GM12865 (cell line): Measurements from ENCODE around the gene ARL1.
"Not testable (repeated sequence)": the region's sequence is repeated elsewhere in the genome, so short reads cannot be mapped to it uniquely, and the experiment has no call there.

Source experiments
- DNase-seq: peaks from one replicate; pipeline ENCODE4 v3.0.0; 2010; ENCODE audit warnings: low read depth
- H3K4me3 ChIP-seq: 2 replicates; pipeline ENCODE4 v1.5.1; 2011; ENCODE audit warnings: mild to moderate bottlenecking, low read depth, low read length, control low read depth
- TF ChIP-seq, protein P1 (sequence below): IDR thresholded peaks from 2 replicates; pipeline ENCODE4 v1.5.1; 2011; ENCODE audit warnings: low read length, control low read depth, low read depth, inconsistent platforms; ENCODE audit not compliant: insufficient read depth; ENCODE audit errors: missing control alignments

ARL1 gene

DNA sequence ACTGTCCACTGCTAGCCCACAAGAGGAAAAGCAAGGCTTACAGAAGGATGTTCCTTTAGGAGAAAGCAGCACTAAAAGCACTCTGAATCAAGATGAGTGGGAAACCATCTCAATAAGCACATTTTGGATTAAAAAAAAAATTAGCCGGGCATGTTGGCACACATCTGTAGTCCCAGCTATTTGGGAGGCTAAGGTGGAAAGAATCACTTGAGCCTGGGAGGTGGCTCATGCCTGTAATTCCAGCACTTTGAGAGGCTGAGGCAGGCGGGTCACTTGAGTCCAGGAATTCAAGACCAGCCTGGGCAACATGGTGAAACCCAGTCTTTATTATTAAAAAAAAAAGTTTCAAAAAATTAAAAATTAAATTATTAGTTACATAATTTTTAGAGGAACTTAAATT lies 17.0 kb upstream of the ARL1 start:
- TF ChIP-seq, protein P1, sequence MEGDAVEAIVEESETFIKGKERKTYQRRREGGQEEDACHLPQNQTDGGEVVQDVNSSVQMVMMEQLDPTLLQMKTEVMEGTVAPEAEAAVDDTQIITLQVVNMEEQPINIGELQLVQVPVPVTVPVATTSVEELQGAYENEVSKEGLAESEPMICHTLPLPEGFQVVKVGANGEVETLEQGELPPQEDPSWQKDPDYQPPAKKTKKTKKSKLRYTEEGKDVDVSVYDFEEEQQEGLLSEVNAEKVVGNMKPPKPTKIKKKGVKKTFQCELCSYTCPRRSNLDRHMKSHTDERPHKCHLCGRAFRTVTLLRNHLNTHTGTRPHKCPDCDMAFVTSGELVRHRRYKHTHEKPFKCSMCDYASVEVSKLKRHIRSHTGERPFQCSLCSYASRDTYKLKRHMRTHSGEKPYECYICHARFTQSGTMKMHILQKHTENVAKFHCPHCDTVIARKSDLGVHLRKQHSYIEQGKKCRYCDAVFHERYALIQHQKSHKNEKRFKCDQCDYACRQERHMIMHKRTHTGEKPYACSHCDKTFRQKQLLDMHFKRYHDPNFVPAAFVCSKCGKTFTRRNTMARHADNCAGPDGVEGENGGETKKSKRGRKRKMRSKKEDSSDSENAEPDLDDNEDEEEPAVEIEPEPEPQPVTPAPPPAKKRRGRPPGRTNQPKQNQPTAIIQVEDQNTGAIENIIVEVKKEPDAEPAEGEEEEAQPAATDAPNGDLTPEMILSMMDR = no peak

DNA sequence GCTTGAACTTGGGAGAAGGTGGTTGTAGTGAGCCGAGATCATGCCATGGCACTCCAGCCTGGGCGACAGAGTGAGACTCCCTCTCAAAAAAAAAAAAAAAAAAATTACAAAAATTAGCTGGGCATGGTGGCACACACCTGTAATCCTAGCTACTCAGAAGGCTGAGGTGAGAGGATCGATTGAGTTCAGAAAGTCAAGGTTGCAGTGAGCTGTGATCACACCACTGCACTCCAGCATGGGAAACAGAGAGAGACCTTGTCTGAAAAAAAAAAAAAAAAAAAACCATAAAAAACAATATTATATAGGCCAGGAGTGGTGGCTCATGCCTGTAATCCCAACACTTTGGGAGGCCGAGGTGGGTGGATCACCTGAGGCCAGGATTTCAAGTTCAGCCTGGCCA lies 14.5 kb upstream of the ARL1 start:
- H3K4me3 ChIP-seq, DNase-seq: not testable (repeated sequence)

More for the DNA sequence above, 17.0 kb upstream of the ARL1 start:
- DNase-seq = no peak
- H3K4me3 ChIP-seq = no peak overlapping the region

DNA sequence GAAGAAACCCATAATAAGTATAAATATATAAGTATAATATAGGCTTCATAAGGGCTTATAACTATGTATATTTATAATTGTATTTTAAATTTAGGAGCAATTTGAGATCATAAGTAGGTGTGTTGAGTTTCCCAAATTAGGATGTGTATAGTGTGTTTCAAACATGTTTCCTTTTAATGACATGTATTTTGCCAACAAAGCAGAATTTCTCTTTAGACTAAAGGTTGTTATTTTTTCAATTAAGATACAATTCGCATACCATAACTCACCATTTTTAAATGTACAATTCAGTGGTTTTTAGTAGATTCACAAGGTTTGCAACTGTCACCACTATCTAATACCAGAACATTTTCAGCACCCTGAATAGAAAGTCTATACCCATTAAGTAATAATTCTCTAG lies 7.7 kb upstream of the ARL1 start:
- H3K4me3 ChIP-seq = no peak overlapping the region
- TF ChIP-seq, protein P1 = no peak
- DNase-seq = no peak

DNA sequence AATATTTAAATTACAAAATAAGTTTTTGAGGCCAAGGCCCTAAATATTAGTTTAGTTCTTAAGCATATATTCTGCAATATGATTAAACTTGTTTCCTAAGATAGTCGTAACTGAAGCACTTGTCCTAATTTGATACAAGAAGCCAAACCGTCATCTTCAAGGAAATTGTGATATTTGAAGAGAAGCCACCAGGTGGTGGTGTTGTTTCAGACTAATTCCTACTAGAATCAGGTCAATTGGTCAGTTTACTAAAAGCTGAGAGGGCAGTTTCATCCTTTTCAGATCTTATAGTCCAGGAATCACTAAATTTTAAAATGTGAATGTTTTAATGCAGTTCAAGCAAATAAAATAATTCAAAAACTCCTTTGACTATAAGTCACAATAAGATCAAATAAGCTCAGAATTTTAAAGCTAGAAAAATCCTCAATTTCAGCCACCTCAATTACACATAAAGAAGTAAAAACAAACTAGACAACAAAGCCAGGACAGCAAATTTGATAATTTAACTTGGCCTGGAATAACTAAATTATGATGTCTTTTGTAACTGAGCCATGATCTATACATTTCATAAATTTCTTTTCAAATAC lies 7.1 kb upstream of the ARL1 start:
- TF ChIP-seq, protein P1 = peak; percentile 43
- peak; percentile 70 for DNase-seq
- no peak overlapping the region for H3K4me3 ChIP-seq

DNA sequence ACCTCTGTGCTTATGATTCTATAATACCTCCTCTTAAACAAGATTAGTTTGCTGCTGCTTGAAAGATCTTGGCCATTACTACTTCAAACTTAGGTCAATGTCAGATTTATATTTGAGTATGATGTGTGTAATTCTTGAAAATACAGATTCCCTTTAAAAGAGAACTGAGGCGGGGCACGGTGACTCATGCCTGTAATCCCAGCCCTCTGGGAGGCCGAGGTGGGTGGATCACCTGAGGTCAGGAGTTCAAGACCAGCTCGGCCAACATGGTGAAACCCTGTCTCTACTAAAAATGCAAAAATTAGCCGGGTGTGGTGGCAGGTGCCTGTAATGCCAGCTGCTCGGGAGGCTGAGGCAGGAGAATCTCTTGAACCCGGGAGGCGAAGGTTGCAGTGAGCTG lies 2.6 kb upstream of the ARL1 start:
- not testable (repeated sequence) for H3K4me3 ChIP-seq, DNase-seq

DNA sequence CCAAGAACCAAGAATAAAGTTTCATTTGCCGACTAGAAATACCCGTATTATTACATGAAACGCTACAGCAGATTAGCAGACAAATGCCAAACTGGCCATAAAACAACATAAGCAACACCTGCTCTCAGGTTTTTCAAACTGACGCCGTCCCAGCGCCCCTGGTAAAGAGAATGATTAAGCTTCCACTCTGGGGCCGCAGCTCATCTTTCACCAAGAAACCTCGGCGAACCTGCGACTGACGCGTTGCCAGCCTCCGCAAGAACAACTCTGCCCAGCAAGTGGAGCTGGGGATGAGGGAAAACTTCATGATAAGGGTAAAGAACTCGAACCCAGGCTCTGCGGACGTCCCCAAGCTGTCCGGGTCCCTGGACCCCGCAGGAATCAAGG lies 530 bp downstream of the ARL1 start:
- DNase-seq = no peak
- TF ChIP-seq, protein P1 = no peak
- H3K4me3 ChIP-seq = peak overlapping the region; percentile 92

DNA sequence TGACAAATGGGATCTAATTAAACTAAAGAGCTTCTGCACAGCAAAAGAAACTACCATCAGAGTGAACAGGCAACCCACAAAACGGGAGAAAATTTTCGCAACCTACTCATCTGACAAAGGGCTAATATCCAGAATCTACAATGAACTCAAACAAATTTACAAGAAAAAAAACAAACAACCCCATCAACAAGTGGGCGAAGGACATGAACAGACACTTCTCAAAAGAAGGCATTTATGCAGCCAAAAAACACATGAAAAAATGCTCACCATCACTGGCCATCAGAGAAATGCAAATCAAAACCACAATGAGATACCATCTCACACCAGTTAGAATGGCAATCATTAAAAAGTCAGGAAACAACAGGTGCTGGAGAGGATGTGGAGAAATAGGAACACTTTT lies 16.4 kb downstream of the ARL1 start:
- H3K4me3 ChIP-seq, DNase-seq: not testable (repeated sequence)

DNA sequence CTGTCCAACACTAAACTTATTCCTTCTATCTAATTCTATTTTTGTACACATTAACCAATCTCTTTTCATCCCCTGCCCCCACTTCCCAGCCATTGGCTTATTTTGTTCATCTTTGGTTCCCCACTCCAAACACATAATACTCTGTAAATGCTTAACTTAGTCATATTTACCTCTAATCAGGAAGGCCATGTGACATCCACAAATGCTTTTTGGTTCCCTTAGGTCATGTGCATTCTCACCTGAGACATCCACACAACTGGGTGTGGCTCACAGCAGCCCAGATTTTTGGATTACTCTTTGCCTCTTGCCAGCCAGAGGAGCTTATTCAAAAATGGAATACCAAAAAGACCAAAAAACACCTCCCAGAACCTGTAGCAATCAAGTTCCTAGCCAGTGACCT lies 28.4 kb downstream of the ARL1 start:
- TF ChIP-seq, protein P1 = no peak
- no peak overlapping the region for H3K4me3 ChIP-seq
- no peak for DNase-seq

DNA sequence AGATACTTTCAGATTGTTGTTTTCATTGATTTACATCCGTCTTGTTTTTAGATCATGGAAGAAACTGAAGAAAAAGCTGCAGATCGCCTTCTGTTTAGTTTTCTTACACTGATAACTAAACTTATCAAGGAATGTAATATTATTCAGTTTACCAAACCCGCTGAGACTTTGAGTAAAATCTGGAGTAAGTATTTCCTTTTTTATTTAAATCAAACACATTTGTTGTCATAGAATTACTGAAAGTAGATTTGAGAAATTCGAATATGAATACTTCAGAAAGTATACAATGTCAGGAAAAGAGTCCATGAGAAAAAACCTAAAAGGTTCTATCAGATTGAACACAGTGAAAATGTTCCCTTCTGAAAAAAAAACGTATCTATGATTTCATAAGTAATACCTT lies 32.0 kb downstream of the ARL1 start:
- H3K4me3 ChIP-seq = no peak overlapping the region
- DNase-seq = no peak
- TF ChIP-seq, protein P1 = no peak
